Stimulated activated CD4-positive, alpha-beta T cell treated with anti-CD3 and anti-CD28 coated beads, TNF-alpha, amount 100 ng/mL, for 48 hours (primary cell): ENCODE data around the gene RELN.

Source experiments
- DNase-seq, 3 donors: peaks; one replicate each; pipeline ENCODE4 v3.0.0-alpha.2; 2020; ENCODE audit warnings: low read depth in 3 of 3

Gene RELN

GRCh38 chr7:103894656-103895596, 94.5 kb downstream of the RELN start:
- no peak for DNase-seq

- no peak for DNase-seq
Observed at GRCh38 chr7:103893350-103893749, 96.1 kb downstream of the RELN start.

- no peak for DNase-seq
Observed at GRCh38 chr7:103889451-103889850, 100.0 kb downstream of the RELN start.

GRCh38 chr7:103888603-103889153, 100.8 kb downstream of the RELN start:
- no peak for DNase-seq

GRCh38 chr7:103887853-103888602, 101.4 kb downstream of the RELN start:
- no peak for DNase-seq

- DNase-seq: no peak
Observed at GRCh38 chr7:103887050-103887449, 102.4 kb downstream of the RELN start.

- DNase-seq: no peak
Observed at GRCh38 chr7:103879928-103880600, 109.4 kb downstream of the RELN start.

- no peak for DNase-seq
Observed at GRCh38 chr7:103879411-103879810, 110.0 kb downstream of the RELN start.

GRCh38 chr7:103877565-103877964, 111.9 kb downstream of the RELN start:
- DNase-seq: no peak

- no peak for DNase-seq
Observed at GRCh38 chr7:103875718-103876117, 113.7 kb downstream of the RELN start.

GRCh38 chr7:103871473-103871872, 118.0 kb downstream of the RELN start:
- no peak for DNase-seq

- DNase-seq: no peak
Observed at GRCh38 chr7:103870664-103871063, 118.8 kb downstream of the RELN start.

- DNase-seq: no peak
Observed at GRCh38 chr7:103867874-103868273, 121.6 kb downstream of the RELN start.

GRCh38 chr7:103866919-103867318, 122.5 kb downstream of the RELN start:
- no peak for DNase-seq

- DNase-seq: no peak
Observed at GRCh38 chr7:103865442-103865841, 124.0 kb downstream of the RELN start.

- no peak for DNase-seq
Observed at GRCh38 chr7:103862302-103863035, 127.0 kb downstream of the RELN start.

- no peak for DNase-seq
Observed at GRCh38 chr7:103859709-103860108, 129.7 kb downstream of the RELN start.

GRCh38 chr7:103857435-103857834, 132.0 kb downstream of the RELN start:
- no peak for DNase-seq

GRCh38 chr7:103856929-103857328, 132.5 kb downstream of the RELN start:
- no peak for DNase-seq

GRCh38 chr7:103855671-103856070, 133.8 kb downstream of the RELN start:
- no peak for DNase-seq

- no peak for DNase-seq
Observed at GRCh38 chr7:103854611-103855010, 134.8 kb downstream of the RELN start.
